K562 (cell line): ENCODE data around the gene RPS27. TPM values are rescaled to one million over a fixed set of nuclear protein-coding genes. Genes with fewer than 3 reads are reported as not detected.
A peak's percentile ranks its signal among the peaks of the same experiment; 100 is the strongest.

Experiments
- ATF1 ChIP-seq, 2 experiments: fragments of 450-650 bp in 1 of 2; IDR thresholded peaks; 2 replicates each; pipeline ENCODE4 v1.6.1; 2016; ENCODE audit warnings: missing compliant biosample characterization in 1 of 2, missing genetic modification characterization in 1 of 2
- BMI1 ChIP-seq: fragments of 150-350 bp; IDR thresholded peaks from 2 replicates; pipeline ENCODE4 v1.6.1; 2014; ENCODE audit warnings: low read length
- CAMTA2 ChIP-seq: fragments of 250-450 bp; sonication (Bioruptor Pico); conservative IDR thresholded peaks from 2 replicates; pipeline ENCODE4 v1.5.1; 2022
- CBFA2T3 ChIP-seq: fragments of 450-650 bp; IDR thresholded peaks from 2 replicates; pipeline ENCODE4 v1.6.1; 2017
- CEBPG ChIP-seq, 3 experiments: fragments of 200-800 bp in 1 of 3; sonication (Bioruptor generic) in 1 of 3; sonication (generic) in 1 of 3; formaldehyde crosslinking in 1 of 3; IDR thresholded peaks in 2 of 3; conservative IDR thresholded peaks in 1 of 3; 2 replicates each; pipeline versions ENCODE4 v1.6.1 to v1.8.0; 2016 to 2022; ENCODE audit warnings: missing compliant biosample characterization in 2 of 3, missing genetic modification characterization in 2 of 3, mild to moderate bottlenecking in 1 of 3, missing genetic modification reagents in 1 of 3
- CHD2 ChIP-seq: IDR thresholded peaks from 2 replicates; pipeline ENCODE4 v1.6.1; 2011; ENCODE audit warnings: low read depth, low read length
- CXXC5 ChIP-seq: fragments of 250-450 bp; sonication (Bioruptor Pico); IDR thresholded peaks from 2 replicates; pipeline ENCODE4 v1.8.0; 2022; ENCODE audit warnings: inconsistent platforms, mild to moderate bottlenecking, moderate library complexity
- GTF2A2 ChIP-seq: IDR thresholded peaks from 2 replicates; pipeline ENCODE4 v1.6.1; 2016; ENCODE audit warnings: mild to moderate bottlenecking, missing genetic modification characterization, missing compliant biosample characterization
- HCFC1 ChIP-seq: IDR thresholded peaks from 2 replicates; pipeline ENCODE4 v1.6.1; 2012; ENCODE audit warnings: low read depth, low read length, improper control_type of control experiment
- HIVEP1 ChIP-seq: fragments of 250-450 bp; sonication (Bioruptor Pico); IDR thresholded peaks from 2 replicates; pipeline ENCODE4 v1.4.0; 2020; ENCODE audit warnings: mild to moderate bottlenecking
- IFI16 ChIP-seq: fragments of 250-450 bp; sonication (Bioruptor Pico); IDR thresholded peaks from 2 replicates; pipeline ENCODE4 v2.1.2; 2022; ENCODE audit warnings: mild to moderate bottlenecking, inconsistent platforms
- IRF2 ChIP-seq: sonication (generic); formaldehyde crosslinking; IDR thresholded peaks from 2 replicates; pipeline ENCODE4 v1.8.1; 2022; ENCODE audit warnings: mild to moderate bottlenecking, missing genetic modification reagents
- MGA ChIP-seq: fragments of 450-650 bp; IDR thresholded peaks from 2 replicates; pipeline ENCODE4 v1.6.1; 2016; ENCODE audit warnings: mild to moderate bottlenecking, moderate library complexity
- SMAD3 ChIP-seq: fragments of 450-650 bp; formaldehyde crosslinking; conservative IDR thresholded peaks from 2 replicates; pipeline ENCODE4 v1.4.0; 2020; ENCODE audit warnings: mild to moderate bottlenecking
- ZBTB5 ChIP-seq: fragments of 450-650 bp; IDR thresholded peaks from 2 replicates; pipeline ENCODE4 v1.6.1; 2017; ENCODE audit warnings: antibody characterized with exemption
- polyA plus RNA-seq, 8 experiments: library from polyadenylated mRNA; depleted of rRNA in 4 of 8; stranded (reverse) in 5 of 8; unstranded in 3 of 8; fragments of >200 nt; fragmentation: Nextera tagmentation in 2 of 8; fragmentation: Illumina TruSeq in 1 of 8; extraction: Ambion mirVana in 2 of 8; extraction: Trizol in 1 of 8; gene quantifications; 2 replicates each; pipeline versions ENCODE4 v1.2.1 to v1.2.3, GENCODE V29; 2011 to 2014; ENCODE audit warnings: inconsistent platforms in 1 of 8, missing spikeins in 1 of 8
- total RNA-seq, 7 experiments: library from RNA; depleted of rRNA in 6 of 7; stranded (reverse); fragments of >200 nt in 6 of 7; fragmentation: Illumina TruSeq in 2 of 7; extraction: Trizol in 2 of 7; gene quantifications; 2 replicates each; pipeline versions ENCODE4 v1.2.1 to v1.2.3, GENCODE V29; 2011 to 2021; ENCODE audit warnings: low replicate concordance in 1 of 7

The RPS27 gene
- total and polyA plus RNA-seq, 9 of the 15 experiments (the other 6 are each of a cell fraction or from before 2014, with no cell fraction given): 2,091 to 9,377 (median 6,706) TPM

DNA sequence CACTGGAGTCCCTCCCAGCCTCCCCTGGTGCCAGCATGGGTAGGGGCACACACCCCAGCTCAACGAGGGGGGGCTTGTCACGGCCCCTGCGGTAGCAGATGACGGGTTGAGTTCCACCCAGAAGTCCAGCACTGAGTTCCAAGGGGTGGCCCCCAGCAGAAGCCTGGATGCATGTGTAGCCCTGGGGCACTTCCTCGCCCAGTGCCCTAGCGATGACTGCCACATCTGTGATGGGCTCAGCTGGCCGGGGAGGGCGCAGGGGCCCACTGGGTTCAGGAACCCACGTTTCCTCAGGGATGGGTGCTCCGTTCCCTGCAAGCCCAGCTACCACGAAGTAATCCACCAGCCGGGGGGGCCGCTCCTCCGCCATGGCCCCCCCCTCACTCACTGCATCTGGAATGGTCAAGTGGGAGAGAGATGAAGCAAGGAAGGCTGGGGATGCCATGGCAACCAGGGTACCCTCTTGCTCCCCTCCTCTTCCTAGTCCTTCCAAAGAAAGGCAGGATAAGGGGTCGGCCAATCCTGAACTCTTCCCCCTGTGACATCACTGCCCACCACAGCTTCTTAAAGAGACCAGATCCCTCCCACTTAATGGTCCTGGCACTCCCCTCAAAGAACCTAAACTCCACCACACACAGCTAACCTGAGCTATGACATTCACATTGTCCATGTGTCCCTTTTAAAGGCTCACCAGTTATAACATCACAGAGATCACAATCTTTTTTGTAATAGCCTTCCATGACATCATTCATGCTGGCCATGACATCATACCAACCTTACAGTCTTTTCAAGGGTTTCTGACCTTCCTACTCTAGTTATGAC lies 46.3 kb upstream of the RPS27 start (continued):
- TF ChIP-seq MGA (no peak), GTF2A2 (no peak), SMAD3 (CRISPR knock-in tag) (no peak), CBFA2T3 (no peak), IFI16 (no peak), BMI1 (no peak), CXXC5 (CRISPR knock-in tag) (no peak), ZBTB5 (no peak), HCFC1 (no peak), ATF1 (CRISPR knock-in tag; IDR thresholded peaks at IDR 0.05) (no peak), ATF1 (tag; IDR thresholded peaks at IDR 0.05) (peak; percentile 96), IRF2 (CRISPR knock-in tag) (0 out of 2 replicates have a peak, but pooled peaks have one; percentile 37), CEBPG (CRISPR knock-in tag; IDR thresholded peaks at IDR 0.05) (no peak), CEBPG (tag; conservative IDR thresholded peaks at IDR 0.05 in 1 of 2, IDR thresholded peaks at IDR 0.05 in 1 of 2) (0 out of 4 replicates have a peak, but pooled peaks of 1 of the 2 experiments have one; percentile 19), HIVEP1 (CRISPR knock-in tag) (no peak), CHD2 (no peak), CAMTA2 (no peak)
